HG02938 (cell line): ENCODE results near the gene RBM4B.
A peak's percentile ranks its signal among the peaks of the same experiment; 100 is the strongest.

ENCODE experiments used
- ATAC-seq: cut with Tn5 transposase; IDR thresholded peaks from one replicate; pipeline ENCODE4 v1.9.1; 2021; ENCODE audit warnings: mild to moderate bottlenecking, moderate library complexity; ENCODE audit not compliant: unreplicated experiment

The RBM4B gene

DNA sequence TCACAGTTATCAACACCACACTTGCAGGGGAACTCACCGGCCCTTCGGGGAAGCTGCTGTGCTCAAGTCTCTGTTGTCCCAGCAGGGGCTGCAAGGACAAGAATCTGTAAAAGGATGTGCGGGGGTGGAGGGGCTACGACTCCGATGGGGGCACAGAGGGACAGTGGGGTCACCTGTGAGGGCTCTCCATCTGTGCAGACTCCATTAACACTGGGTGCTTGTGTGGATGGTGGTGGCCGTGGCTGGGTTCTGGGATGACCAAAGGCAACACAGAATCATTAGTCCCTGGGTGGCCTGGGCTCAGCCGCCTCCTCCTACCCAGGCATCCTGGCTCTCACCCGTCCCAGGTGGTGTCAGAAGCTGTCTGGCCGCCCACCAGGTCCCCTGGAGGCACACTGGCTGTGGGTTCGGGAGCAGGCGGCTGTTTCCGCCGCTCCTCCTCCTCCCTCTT is 10.2 kb upstream of the RBM4B start:
- ATAC-seq, result no peak

GRCh38 chr11:66686801-66687750 is 9.4 kb upstream of the RBM4B start:
- ATAC-seq, result no peak

DNA sequence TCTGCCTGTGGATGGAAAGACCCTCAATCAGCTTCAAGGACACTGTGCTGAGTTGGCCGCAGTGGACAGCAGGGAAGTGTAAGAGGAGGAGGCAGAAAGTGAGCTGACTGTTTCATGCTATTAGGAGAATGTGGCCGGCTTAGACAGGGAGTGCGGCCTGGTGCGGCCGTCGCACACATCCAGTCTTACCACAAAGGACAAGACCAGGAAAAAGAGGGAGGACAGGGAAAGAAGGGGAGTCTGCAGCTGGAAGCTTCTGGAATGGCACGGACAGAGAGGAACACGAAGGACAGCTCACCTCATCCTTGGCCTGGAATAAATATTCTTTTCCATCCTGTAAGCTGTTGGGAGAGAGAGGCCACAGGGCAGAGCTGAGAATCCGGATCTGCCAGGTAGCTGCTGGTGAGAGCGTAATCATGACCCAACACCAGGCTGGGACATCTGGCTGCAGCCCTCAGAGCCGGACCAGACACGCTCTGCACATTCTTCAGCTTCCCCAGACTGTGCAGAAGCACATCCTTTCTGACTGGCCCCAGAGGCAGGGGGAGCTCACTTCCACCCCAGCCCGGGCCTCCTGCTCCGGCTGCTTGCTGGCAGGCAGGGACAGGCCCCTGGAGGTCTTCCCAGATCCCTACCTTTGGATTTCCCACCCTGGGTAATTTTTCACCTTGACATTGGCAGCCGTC is 8.6 kb upstream of the RBM4B start:
- no peak for ATAC-seq

DNA sequence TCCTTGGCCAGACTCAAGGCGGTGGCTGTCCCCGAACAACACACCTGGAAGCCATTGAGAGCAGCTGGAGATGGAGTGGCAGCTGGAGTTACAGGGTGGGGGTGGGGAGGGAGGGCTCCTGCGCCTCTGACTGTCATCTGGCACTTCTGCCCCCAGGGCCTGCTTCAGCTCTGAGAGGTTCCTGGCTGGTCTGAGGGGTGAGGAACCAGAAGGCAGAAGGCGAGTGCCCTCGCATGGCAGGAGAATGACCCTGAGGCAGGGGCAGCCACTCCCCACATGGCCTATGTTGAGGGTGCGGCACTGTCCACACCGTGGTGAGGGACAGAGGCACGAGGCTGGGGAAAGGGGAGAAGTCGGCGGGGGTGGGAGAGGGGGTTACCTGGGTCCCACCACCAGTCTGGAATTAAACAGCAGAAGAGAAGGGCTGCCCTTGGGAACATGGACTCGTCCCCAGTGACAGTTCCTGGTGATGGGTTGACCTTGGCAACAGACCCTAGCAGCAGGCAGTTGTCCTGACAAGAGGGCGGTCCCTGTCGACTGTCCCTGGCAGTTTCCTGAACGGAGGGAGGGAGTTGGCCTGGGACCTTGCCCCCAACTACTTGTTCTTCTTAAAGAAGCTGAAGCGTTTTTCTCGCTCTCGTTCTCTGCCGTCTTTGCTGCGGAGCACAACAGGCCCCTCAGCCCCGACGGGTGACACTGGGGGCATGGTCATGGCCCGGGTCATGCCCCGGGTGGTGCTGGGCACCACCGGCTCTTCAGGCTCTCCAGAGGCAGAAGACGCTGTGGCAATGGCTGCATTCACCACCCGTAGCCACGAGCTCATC is 7.8 kb upstream of the RBM4B start:
- ATAC-seq, result no peak

GRCh38 chr11:66684635-66685034 is 6.9 kb upstream of the RBM4B start:
- no peak for ATAC-seq

- ATAC-seq, result no peak
These were observed 6.2 kb upstream of the RBM4B start for GRCh38 chr11:66683877-66684276.

- ATAC-seq, result no peak
These were observed 3.4 kb upstream of the RBM4B start for GRCh38 chr11:66680966-66681645.

- ATAC-seq, result peak; percentile 35
These were observed 622 bp downstream of the RBM4B start for GRCh38 chr11:66676931-66677598.

GRCh38 chr11:66676282-66676919 is 1.3 kb downstream of the RBM4B start:
- no peak for ATAC-seq

DNA sequence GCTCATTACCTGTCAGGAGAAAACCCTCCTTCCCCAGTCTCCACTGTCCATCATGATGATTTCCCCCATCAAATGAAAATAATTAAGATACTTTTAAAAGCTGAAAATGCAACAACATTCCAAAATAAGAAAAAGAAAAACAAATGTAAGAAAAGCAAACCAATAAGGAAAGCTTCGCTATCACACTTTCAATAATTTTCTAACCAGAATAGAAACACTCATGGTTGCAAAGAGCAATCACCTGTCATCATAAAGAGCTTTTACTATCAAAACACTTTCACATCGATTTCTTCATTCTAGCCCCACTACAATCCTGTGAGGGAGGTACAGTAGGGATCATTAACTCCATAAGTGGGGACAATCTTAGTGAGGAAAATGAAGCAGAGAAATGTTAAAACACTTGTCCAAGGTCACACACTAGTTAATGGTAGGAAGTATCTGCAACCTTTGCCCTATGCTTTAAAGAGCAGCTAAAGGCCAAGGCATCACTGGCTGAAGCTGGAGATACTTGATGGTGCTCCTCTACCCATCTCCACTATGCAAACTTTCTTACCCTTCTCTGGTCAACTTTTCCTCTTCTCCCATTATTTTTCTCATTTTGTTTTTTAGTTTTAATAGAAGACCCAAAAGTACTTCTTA is 2.6 kb downstream of the RBM4B start:
- ATAC-seq, result no peak

DNA sequence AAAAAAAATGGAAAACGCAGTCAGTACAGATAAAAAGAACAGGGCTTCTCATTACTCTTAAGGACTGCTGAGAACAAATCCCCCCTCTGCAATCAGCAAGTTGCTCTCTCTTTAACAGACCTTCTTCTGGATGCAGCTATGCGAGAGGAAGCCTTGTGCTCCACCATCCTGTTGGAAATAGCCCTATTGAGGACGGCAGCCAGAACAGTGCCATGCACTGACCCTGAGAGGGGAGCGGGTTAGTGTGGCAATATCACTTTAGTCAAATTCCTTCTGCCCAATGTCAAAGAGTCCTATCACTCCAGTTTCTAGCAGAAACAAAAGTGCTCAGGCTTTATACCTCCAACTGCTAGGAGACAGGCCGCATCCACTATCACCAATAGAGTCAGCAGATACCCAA is 6.9 kb downstream of the RBM4B start:
- ATAC-seq, result no peak

GRCh38 chr11:66665369-66665768 is 12.3 kb downstream of the RBM4B start:
- no peak for ATAC-seq

DNA sequence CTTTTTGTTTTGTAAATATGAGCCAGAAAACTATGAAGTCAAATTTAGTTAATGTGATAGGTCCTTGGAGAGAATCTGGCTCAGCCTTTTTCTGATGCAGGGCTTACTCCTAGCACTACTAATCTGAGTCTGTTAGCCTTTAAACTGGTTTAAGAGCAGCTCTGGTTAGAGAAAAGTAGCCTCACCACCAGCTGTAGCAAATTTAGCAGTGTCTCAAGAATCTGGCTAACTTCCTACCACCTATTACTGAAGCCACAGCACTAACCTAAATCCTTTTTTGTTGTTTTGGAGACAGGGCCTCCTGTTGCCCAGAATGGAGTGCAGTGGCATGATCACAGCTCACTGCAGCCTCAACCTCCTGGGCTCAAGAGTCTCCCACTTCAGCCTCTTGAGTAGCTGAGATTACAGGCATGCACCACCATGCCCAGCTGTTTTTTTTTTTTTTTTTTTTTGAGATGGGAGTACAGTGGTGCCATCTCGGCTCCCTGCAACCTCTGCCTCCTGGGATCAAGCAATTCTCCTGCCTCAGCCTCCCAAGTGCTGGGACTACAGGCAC is 13.9 kb downstream of the RBM4B start:
- no peak for ATAC-seq

- ATAC-seq, result no peak
These were observed 17.9 kb downstream of the RBM4B start for GRCh38 chr11:66659763-66660162.

GRCh38 chr11:66653123-66653522 is 24.6 kb downstream of the RBM4B start:
- no peak for ATAC-seq

DNA sequence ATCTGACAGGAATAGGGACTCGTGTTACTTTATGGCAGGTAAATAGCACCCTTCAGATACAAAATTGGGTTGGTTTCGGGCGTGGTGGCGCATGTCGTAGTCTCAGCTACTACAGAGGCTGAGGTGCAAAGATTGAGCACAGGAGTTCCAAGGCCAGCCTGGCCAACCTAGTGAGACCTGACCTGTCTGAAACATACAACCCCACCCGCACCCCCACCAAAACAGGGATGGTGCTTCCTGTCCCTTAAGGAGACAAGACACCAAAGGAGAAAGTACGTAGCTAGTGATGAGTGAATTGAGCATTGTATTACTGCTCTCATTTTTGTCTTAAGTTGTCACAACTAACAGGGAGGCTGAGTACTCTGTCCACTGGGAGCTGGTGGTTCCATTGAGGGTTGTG is 25.0 kb downstream of the RBM4B start:
- ATAC-seq, result no peak

DNA sequence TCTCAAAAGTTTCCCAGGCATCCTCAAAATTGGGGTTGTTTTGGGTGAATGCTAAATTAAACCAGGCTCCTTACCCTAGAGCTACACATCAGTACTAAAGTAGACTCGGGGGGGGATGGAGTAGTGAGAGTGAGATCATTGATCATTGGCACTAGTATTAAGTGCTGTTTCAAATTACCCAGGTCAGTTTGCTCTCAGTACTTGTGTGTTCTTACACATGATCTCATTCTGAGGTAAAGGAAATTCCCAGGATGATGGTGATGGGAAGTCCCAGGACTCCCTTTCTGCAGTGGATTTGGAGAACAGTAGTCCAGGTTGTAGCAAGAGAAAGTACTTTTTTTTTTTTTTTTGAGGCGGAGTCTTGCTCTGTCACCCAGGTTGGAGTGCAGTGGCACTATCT is 26.7 kb downstream of the RBM4B start:
- no peak for ATAC-seq

DNA sequence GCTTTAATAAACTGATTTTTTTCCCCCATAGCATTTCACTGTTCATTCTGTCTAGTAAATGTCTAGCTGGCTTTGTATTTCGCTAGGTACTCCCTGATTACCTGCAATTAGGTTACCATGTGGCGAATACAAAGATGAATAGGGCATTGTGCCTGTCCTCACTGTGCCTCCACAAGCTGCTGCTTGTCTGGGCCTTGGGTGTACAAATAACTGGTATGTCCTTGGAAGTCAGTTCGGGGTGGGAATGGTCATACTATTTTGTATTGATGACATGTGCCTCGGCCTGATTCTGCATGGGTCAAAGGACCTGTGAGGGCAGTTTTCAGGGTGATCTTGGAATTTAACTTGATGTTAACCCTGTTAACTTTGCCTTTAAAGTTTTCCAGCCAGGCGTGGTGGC is 27.8 kb downstream of the RBM4B start:
- no peak for ATAC-seq

- no peak for ATAC-seq
These were observed 30.9 kb downstream of the RBM4B start for GRCh38 chr11:66646828-66647227.
